Neural cell (in vitro differentiated cells): Measurements from ENCODE around the gene AKR1B1.

ENCODE experiments used
- EP300 ChIP-seq: fragments of 450-650 bp; conservative IDR thresholded peaks from 2 replicates; pipeline ENCODE4 v1.6.1; 2014; ENCODE audit warnings: antibody characterized with exemption, mild to moderate bottlenecking, moderate library complexity; ENCODE audit not compliant: poor library complexity, severe bottlenecking
- EZH2 ChIP-seq: fragments of 200-600, 300-800 bp; shearing (Covaris generic), sonication (generic); IDR thresholded peaks from 2 replicates; pipeline ENCODE4 v1.6.1; 2014; ENCODE audit warnings: antibody characterized with exemption, low read length, borderline replicate concordance, mild to moderate bottlenecking; ENCODE audit not compliant: insufficient read depth, poor library complexity, severe bottlenecking
- MXI1 ChIP-seq: fragments of 450-650 bp; conservative IDR thresholded peaks from 2 replicates; pipeline ENCODE4 v1.6.1; 2014; ENCODE audit warnings: antibody characterized with exemption, mild to moderate bottlenecking; ENCODE audit not compliant: poor library complexity, severe bottlenecking
- POLR2AphosphoS5 ChIP-seq: IDR thresholded peaks from 2 replicates; pipeline ENCODE4 v1.6.1; 2012
- RAD21 ChIP-seq: fragments of 450-650 bp; conservative IDR thresholded peaks from 2 replicates; pipeline ENCODE4 v1.6.1; 2014; ENCODE audit warnings: antibody characterized with exemption, mild to moderate bottlenecking, moderate library complexity
- TF ChIP-seq, protein P1 (sequence below): fragments of 450-650 bp; IDR thresholded peaks from 2 replicates; pipeline ENCODE4 v1.5.1; 2014; ENCODE audit warnings: antibody characterized with exemption, mild to moderate bottlenecking, moderate library complexity; ENCODE audit not compliant: poor library complexity, severe bottlenecking

DNA sequence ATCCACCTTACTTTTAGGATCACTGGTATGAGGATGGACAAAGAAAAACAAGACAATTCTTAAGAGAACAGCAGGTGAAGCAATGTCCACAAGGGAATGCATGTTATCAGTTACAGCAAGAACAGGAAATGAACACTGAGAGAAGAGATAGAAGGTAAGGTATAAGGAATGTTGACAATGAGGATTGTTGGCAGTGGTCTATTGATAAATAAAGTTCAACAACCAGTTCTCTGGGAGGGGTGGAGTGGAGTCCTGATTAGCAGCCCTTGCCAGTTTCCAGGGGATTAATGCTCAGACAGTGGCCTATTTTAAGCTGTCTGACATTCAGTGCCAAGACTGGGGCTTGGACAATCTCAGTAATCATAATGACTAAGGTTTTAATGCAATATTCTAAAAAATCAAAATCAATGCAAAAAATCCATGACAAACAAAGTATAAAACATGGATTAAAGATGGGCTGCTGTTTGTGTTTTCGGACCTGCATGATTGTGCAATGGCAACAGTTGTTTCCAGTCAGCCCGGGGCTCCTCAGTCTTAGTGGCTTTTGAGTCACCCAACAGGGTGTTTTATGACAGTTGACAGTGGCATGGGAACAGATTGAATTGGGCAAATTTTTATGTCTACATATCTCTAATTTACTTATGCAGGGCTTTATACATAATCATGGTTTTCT is 13.8 kb upstream of the AKR1B1 start:
- TF ChIP-seq, protein P1, sequence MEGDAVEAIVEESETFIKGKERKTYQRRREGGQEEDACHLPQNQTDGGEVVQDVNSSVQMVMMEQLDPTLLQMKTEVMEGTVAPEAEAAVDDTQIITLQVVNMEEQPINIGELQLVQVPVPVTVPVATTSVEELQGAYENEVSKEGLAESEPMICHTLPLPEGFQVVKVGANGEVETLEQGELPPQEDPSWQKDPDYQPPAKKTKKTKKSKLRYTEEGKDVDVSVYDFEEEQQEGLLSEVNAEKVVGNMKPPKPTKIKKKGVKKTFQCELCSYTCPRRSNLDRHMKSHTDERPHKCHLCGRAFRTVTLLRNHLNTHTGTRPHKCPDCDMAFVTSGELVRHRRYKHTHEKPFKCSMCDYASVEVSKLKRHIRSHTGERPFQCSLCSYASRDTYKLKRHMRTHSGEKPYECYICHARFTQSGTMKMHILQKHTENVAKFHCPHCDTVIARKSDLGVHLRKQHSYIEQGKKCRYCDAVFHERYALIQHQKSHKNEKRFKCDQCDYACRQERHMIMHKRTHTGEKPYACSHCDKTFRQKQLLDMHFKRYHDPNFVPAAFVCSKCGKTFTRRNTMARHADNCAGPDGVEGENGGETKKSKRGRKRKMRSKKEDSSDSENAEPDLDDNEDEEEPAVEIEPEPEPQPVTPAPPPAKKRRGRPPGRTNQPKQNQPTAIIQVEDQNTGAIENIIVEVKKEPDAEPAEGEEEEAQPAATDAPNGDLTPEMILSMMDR: no peak
- TF ChIP-seq EZH2 (no peak), EP300 (no peak), RAD21 (no peak), POLR2AphosphoS5 (no peak), MXI1 (no peak)
